ENCODE data around the gene ZNF451.

DNA sequence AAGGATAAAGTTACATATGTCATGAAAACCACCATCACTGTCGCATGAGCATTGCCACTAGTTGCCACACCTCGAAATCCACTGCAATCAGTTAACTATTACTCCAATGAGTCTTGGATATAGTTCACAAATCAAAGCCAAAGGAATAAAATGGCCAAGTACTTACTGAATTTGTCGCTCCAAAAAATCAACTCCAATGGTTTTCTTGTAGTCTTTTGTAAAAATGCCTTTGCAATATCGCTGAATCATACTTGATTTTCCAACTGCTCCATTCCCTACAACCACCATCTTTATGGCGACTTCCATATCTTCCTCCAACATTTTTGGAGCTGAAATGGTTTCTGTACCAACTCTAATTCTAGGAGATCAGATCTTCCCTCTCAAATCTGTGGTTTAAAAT, 120.1 kb downstream of the ZNF451 start:
- TF ChIP-seq POLR2AphosphoS5 (IDR thresholded peaks at IDR 0.05; ENCODE audit: low read depth, low read length), result no peak
- TF ChIP-seq REST (IDR thresholded peaks at IDR 0.05; ENCODE audit: insufficient read depth in 1 of 2, low read depth in 2 of 2, low read length in 2 of 2), result no peak
- no peak for TF ChIP-seq TAF1 (IDR thresholded peaks at IDR 0.05; ENCODE audit: borderline replicate concordance, insufficient read depth, low read length)
- TF ChIP-seq SIN3A (IDR thresholded peaks at IDR 0.05; ENCODE audit: borderline replicate concordance, insufficient read depth, low read length), result no peak

Data from PFSK-1 (cell line).